ENCODE measurements around the gene SCFD1. TPM values are rescaled to one million over a fixed set of nuclear protein-coding genes. Genes with fewer than 3 reads are reported as not detected.

SCFD1 gene
- polyA plus RNA-seq, 1 donor from 2014 or later: 60.5 TPM

DNA sequence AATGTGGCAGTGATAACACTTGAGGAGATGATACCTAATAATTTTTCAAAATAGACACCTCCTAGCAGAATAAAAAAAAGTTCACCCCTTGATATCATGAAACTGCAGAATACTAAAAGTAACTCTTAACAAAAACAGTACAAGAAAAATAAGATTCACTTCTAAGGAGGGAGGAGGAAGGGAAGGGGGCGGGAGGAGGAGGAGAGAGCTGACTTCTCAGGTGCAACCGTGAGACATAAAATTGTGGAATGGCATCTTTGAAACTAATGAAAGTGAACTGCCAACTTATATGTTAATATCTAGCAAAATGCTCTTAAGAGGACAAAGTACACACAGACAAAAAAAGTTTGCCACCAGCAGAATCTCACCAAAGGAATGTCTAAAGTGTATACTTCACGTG lies 115.8 kb downstream of the SCFD1 start:
- no peak overlapping the region for H3K4me3 Mint-ChIP-seq
- peaks cover 0 to 4% (median 0%) of the 10 kb centered on the region in 3 donors for H3K9me3 Mint-ChIP-seq
- H3K27me3 Mint-ChIP-seq: no peaks in the 10 kb centered on the region
- H3K36me3 Mint-ChIP-seq: peaks cover 17% of the 10 kb centered on the region
- H3K27ac Mint-ChIP-seq: peak overlapping the region in 1 of 3 donors; percentile 83
- H3K4me1 Mint-ChIP-seq: peaks cover 0 to 3% (median 0%) of the 10 kb centered on the region in 3 donors

DNA sequence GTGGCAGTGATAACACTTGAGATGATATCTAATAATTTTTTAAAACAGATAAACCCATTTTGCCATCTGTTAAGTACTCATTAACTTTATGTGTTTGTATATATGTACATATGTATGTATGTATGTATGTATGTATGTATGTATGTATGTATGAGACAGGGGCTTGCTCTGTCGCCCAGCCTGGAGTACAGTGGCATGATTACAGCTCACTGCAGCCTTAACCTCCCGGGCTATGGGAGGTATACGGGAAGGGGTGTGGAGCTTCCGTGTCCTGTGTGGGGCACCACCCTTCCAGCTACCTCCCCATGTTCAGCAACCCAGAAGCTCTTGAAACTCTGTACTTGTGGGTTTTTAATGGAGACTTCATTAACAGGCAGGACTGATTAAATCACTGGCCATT lies 116.9 kb downstream of the SCFD1 start:
- Mint-ChIP-seq H3K27ac (peak overlapping the region in 1 of 3 donors; percentile 83), H3K36me3 (peaks cover 14% of the 10 kb centered on the region), H3K27me3 (no peaks in the 10 kb centered on the region), H3K4me1 (peaks cover 0 to 3% (median 0%) of the 10 kb centered on the region in 3 donors), H3K4me3 (no peak overlapping the region), H3K9me3 (peaks cover 0 to 5% (median 0%) of the 10 kb centered on the region in 3 donors)

DNA sequence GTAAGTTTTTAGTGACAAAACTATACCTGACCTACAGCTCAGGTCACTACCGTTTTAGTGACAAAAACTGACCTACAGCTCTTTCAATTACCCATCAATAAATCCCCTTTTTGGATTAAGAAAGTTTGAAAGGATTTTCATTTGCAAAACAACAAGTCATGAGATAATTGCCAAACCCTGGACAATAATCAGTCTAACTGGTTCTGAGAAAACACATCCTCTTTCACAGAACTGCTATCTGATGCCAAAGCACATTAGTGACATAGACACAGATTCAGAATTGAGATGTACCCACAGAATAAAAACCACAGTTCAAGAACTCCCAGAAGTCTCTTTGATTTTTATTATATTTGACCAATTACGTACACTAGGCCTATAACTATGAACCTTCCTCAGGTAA lies 126.2 kb downstream of the SCFD1 start:
- Mint-ChIP-seq H3K9me3 (no peaks in the 10 kb centered on the region), H3K36me3 (peaks cover 6% of the 10 kb centered on the region), H3K27ac (no peak overlapping the region), H3K27me3 (peaks cover 2% of the 10 kb centered on the region), H3K4me1 (peaks cover 0 to 4% (median 2%) of the 10 kb centered on the region in 3 donors), H3K4me3 (no peak overlapping the region)

DNA sequence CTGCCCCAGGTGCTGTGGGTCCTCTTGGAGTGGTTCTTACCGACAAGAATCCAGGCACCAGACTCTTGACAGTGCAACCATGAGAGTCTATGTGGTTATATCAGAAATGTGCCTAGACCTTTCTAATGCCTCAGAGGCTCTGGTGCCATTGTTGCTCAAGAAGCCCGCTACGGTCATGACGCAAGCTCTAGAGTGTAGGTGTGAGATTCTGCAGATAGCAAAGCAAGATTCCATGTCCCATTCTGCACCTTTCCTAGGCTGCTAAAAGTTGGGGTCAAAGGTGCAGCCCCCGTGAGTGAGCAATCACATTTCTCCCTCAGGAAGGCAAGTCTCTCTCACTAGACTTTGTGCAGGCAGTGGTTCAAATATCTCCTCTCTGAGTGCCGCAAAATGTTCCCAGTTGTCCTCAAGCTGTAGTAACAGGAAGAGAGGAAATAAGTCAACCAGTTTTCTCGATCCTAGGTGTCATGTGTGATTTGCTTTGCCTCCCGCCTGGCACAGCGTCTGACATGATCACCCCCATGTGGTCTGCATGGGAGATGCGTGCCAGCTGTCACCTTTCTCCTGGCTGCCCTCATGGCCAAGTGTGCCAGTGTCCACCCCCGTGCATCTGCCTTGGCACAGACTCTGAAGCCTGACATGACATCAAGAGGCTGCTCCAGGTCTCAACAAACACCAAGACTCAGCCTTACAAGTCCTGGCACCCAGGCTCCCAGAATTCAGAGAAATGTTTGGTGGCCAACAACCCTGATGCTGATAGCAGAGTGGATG lies 129.7 kb downstream of the SCFD1 start:
- H3K27ac Mint-ChIP-seq: no peak overlapping the region
- peaks cover 3% of the 10 kb centered on the region for H3K36me3 Mint-ChIP-seq
- H3K9me3 Mint-ChIP-seq: peaks cover 0 to 2% (median 0%) of the 10 kb centered on the region in 3 donors
- peaks cover 0 to 5% (median 3%) of the 10 kb centered on the region in 3 donors for H3K4me1 Mint-ChIP-seq
- peaks cover 5% of the 10 kb centered on the region for H3K27me3 Mint-ChIP-seq
- H3K4me3 Mint-ChIP-seq: no peak overlapping the region

DNA sequence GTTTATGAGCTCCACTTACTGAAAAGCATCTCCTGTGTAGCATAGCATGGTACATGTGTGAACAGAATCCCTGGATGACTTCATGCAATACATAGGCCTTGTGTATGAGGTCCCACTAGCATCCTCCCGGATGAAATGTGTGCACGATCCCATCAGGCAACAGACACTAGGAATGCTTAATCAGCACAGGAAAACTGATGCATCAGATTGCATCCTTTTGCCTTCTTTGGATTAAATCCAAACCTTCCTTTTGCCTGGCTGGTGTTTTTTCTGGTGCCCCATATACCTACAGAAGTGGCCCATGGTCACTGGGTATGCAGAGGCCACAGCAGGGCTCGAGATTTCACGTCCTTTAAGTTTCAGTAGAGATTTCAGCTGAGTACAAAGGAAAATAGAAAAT lies 131.3 kb downstream of the SCFD1 start:
- H3K36me3 Mint-ChIP-seq: peaks cover 6% of the 10 kb centered on the region
- H3K27me3 Mint-ChIP-seq: peaks cover 5% of the 10 kb centered on the region
- peaks cover 0 to 2% (median 0%) of the 10 kb centered on the region in 3 donors for H3K9me3 Mint-ChIP-seq

DNA sequence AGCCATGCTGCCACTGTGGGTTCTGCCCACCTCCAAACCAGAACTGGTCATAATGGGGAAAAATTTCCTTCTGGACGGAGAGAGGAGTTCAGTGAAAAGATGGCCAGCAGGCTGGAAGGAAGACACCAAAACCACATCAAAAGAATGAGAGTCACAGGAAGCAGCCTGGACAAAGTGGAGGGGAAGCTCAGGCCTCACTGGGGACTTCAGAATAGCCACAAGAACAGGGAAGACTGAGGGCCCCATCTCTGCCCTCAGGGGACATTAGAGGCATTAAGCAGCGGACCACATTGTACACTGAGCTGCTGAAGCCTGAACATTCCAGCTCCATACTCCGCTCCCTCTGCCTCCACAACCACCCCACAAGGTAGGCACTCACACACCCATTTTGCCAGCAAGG lies 132.7 kb downstream of the SCFD1 start:
- Mint-ChIP-seq H3K36me3 (peaks cover 6% of the 10 kb centered on the region), H3K4me3 (no peak overlapping the region), H3K9me3 (peaks cover 0 to 2% (median 0%) of the 10 kb centered on the region in 3 donors), H3K27me3 (peaks cover 6% of the 10 kb centered on the region), H3K4me1 (peaks cover 0 to 3% (median 3%) of the 10 kb centered on the region in 3 donors), H3K27ac (no peak overlapping the region)

More for the DNA sequence above, 131.3 kb downstream of the SCFD1 start:
- Mint-ChIP-seq H3K4me3 (no peak overlapping the region), H3K4me1 (peaks cover 0 to 7% (median 3%) of the 10 kb centered on the region in 3 donors), H3K27ac (no peak overlapping the region)

DNA sequence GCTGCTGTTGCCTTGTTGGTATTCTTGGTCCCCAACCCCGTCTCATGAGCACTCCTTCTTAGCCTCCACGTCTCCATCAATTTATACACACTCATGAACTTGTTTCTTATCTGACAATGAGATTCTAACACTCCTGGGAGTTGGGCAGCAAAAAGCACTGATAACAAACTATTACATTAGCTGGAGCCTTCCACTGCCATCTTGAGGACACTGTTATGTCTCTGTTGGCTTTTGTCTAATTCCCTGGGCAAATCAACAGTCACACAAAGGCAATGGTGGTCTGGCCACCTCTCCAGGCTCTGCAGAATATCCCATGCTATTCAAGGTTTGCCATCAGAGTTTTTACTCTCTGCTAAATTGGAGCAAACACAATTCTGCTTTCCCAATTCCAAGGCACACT lies 134.5 kb downstream of the SCFD1 start:
- H3K27me3 Mint-ChIP-seq: peaks cover 6% of the 10 kb centered on the region
- H3K27ac Mint-ChIP-seq: no peak overlapping the region
- peaks cover 9% of the 10 kb centered on the region for H3K36me3 Mint-ChIP-seq
- peaks cover 0 to 3% (median 2%) of the 10 kb centered on the region in 3 donors for H3K9me3 Mint-ChIP-seq
- peaks cover 0 to 3% (median 3%) of the 10 kb centered on the region in 3 donors for H3K4me1 Mint-ChIP-seq
- no peak overlapping the region for H3K4me3 Mint-ChIP-seq

DNA sequence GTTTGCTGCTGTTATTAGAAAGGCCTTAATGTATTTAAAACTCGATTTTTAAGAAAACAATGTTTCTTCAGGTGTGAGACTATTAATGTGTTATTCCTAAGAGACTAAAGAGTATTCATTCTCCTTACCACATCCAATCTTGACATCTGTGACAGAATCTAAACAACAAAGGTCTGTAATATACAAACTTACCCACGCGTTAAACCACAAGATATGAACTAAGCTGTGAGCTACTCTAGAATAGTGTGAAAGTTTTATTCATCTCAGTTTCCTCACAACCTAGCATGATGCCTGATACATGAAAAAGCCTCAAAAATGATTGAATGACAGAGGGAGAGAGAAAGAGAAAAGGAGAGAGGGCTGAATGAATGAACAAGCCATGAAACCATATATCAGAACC lies 135.0 kb downstream of the SCFD1 start:
- Mint-ChIP-seq H3K4me1 (peaks cover 0 to 3% (median 1%) of the 10 kb centered on the region in 3 donors), H3K36me3 (peaks cover 7% of the 10 kb centered on the region), H3K9me3 (peaks cover 2 to 6% (median 3%) of the 10 kb centered on the region in 3 donors), H3K4me3 (no peak overlapping the region), H3K27me3 (peaks cover 6% of the 10 kb centered on the region), H3K27ac (no peak overlapping the region)

DNA sequence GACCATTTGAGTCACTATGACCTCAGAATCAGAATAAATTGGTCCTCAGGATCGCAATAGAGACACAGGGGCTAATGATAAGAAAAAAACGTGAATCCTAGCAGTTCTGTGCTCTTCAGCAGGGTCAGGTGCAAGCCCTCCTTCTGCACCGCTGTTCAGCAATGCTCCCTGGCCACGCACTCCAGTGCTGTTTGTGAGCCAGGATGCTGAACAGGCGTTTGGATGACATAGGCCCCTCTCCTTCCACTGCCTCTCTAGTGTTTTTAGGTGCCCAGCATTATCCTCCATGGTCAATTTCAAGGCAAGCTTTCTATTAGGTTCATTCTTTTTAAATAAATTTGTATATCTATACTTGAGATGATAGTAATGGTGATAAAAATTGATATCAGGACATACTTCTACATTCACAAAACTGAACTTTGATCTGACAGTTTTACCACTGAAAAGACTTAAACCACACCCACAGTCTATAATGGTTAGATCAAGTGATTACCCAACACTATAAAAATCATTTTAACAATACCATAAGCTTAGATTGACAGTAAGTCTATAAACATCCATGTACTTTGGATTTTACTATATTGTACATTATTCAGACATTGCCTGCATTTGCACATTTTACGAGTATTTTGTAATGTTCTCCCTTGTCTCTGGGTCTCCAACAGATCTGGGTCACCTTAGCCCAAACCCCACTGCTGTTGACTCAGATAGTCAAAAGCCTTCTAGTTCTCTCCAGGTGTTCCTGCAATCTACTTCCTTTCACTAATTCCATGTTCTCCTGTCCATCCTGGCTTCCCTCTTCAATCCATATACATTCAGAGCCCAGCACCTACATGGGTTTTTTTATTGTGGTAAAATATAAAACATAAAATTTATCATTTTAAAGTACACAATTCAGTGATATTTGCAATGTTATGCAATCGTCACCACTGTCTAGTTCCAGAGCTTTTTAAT lies 137.3 kb downstream of the SCFD1 start:
- Mint-ChIP-seq H3K4me1 (peaks cover 0 to 2% (median 0%) of the 10 kb centered on the region in 3 donors), H3K36me3 (peaks cover 7% of the 10 kb centered on the region), H3K27me3 (peaks cover 9% of the 10 kb centered on the region), H3K9me3 (peaks cover 11 to 23% (median 14%) of the 10 kb centered on the region in 3 donors), H3K4me3 (no peak overlapping the region), H3K27ac (no peak overlapping the region)

DNA sequence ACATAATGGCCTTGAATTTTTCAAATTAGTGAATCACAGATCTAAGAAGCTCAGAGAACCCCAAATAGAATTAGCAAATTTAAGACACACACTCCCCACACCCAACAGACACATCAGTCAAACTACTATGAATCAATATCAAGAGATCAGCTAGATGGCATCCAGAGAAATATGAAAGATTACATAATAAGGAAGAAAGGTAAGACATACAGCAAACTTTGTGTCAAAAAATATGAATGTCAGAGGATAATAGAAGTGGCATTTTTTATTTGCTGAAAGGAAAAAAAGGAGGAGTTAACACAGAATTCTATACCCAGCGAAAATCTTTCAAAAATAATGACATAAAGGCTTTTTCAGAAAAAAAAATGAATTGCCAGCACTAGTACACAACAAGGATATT lies 141.8 kb downstream of the SCFD1 start:
- no peaks in the 10 kb centered on the region for H3K4me1 Mint-ChIP-seq
- H3K27ac Mint-ChIP-seq: no peak overlapping the region
- peaks cover 6% of the 10 kb centered on the region for H3K27me3 Mint-ChIP-seq
- H3K9me3 Mint-ChIP-seq: peaks cover 11 to 26% (median 14%) of the 10 kb centered on the region in 3 donors
- H3K36me3 Mint-ChIP-seq: peaks cover 4% of the 10 kb centered on the region
- no peak overlapping the region for H3K4me3 Mint-ChIP-seq

DNA sequence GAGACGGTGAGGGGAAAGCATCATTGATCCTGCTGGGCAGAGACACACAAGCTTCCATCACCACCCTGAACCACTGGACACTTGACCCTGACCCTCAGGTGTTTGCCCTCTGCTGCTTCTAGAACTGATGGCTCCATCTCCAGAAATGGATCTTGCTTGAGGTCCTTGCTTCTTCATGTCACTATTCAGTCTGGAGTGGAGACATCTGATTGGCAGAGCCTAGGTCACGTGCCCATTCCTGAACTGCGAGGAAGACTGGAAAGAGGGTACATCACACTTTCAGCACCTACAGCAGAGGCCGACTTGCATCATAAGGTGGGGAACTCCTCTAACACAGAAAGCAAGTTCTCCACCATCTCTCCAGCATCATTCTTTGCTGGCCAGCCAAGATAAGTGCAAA lies 145.5 kb downstream of the SCFD1 start:
- Mint-ChIP-seq H3K27me3 (peaks cover 10% of the 10 kb centered on the region), H3K4me1 (no peaks in the 10 kb centered on the region), H3K9me3 (peaks cover 5 to 18% (median 14%) of the 10 kb centered on the region in 3 donors), H3K27ac (no peak overlapping the region), H3K4me3 (no peak overlapping the region), H3K36me3 (peaks cover 1% of the 10 kb centered on the region)

DNA sequence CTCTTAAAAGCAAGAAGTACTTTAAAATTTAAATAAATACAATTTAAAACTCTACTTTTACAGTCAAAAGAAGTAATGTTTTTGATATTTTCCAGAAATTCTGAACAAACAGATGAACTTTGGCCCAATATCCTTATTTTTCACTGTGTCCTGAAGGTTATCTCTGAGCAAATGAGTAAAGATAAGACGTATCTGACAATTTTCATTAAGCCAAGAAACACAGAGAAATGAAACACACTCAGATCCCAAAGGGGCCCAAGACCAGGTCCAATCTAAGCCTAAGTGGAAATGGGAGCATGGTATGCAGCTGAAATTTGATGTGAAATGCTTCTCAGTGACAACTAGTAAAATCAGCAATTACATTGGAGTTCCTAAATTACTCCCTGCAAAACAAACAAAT lies 146.7 kb downstream of the SCFD1 start:
- Mint-ChIP-seq H3K36me3 (peaks cover 1% of the 10 kb centered on the region), H3K4me3 (no peak overlapping the region), H3K27ac (no peak overlapping the region), H3K4me1 (no peaks in the 10 kb centered on the region), H3K27me3 (peaks cover 9% of the 10 kb centered on the region), H3K9me3 (peaks cover 2 to 9% (median 9%) of the 10 kb centered on the region in 3 donors)

DNA sequence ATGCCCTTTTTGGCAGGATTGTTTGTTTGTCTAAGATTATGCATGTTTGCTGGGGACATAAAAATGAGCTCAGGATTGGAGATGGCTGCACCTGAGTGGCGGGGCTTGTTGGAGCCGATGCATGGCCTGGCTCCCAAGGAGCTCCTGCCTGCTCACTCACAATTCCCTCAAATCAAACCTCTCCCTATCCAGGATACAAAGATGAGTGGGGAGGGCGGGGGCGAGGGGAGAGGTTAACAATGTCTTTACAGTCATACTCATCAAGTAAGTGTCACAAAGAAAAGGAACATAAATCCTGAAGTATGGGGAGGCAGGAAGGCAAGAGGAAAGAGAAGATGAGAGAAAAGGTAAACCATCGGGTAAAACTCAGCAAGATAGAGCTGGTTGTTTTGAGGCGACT lies 148.3 kb downstream of the SCFD1 start:
- H3K4me3 Mint-ChIP-seq: no peak overlapping the region
- H3K9me3 Mint-ChIP-seq: peaks cover 0 to 2% (median 0%) of the 10 kb centered on the region in 3 donors

DNA sequence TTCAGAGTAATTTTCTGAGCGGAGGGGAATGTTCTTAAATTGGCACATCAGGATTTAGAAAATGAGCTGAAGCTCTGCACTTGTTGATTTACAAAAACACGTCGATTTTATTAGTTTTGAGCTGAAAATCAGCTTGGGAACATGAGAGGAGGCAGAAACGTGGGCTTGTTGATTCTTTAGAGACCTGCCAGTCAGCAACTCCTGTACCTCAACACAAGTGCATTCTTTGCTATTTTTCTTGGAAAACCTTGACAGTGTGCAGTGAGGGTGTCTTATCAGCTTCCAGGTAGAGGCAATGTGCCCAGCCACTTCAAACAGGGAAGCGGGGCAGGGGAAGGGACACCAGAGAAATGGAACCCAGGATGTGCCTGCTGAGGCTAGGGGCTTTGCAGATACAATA lies 149.5 kb downstream of the SCFD1 start:
- H3K27me3 Mint-ChIP-seq: peaks cover 7% of the 10 kb centered on the region
- no peak overlapping the region for H3K27ac Mint-ChIP-seq
- H3K4me1 Mint-ChIP-seq: peaks cover 0 to 2% (median 0%) of the 10 kb centered on the region in 3 donors
- no peak overlapping the region for H3K4me3 Mint-ChIP-seq
- H3K9me3 Mint-ChIP-seq: peaks cover 0 to 2% (median 0%) of the 10 kb centered on the region in 3 donors
- H3K36me3 Mint-ChIP-seq: peaks cover 1% of the 10 kb centered on the region

More for the DNA sequence above, 148.3 kb downstream of the SCFD1 start:
- Mint-ChIP-seq H3K27ac (no peak overlapping the region), H3K27me3 (peaks cover 7% of the 10 kb centered on the region), H3K36me3 (peaks cover 1% of the 10 kb centered on the region), H3K4me1 (peaks cover 0 to 2% (median 0%) of the 10 kb centered on the region in 3 donors)

DNA sequence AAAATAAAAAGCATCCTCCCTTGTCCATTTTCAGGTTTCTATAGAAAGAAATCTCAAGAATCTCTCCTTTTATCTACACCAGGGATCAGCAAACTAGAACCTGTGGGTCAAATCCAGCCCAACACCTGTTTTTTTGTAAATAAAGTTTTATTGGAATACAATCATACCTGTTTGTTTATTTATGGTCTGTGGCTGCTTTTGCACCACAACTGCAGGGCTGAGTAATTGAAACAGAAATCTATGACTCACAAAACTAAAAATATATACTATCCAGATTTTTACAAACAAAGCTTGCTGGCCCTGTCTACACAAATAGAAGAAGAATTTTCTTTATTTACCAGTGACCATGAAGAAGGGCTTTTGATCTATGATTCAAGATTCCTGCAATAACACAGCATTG lies 157.1 kb downstream of the SCFD1 start:
- peaks cover 0 to 2% (median 0%) of the 10 kb centered on the region in 3 donors for H3K4me1 Mint-ChIP-seq
- peaks cover 0 to 6% (median 0%) of the 10 kb centered on the region in 3 donors for H3K9me3 Mint-ChIP-seq
- H3K27me3 Mint-ChIP-seq: peaks cover 4% of the 10 kb centered on the region
- no peak overlapping the region for H3K27ac Mint-ChIP-seq
- H3K4me3 Mint-ChIP-seq: no peak overlapping the region
- H3K36me3 Mint-ChIP-seq: peaks cover 4% of the 10 kb centered on the region
